Measurements from ENCODE around the gene TANK. TPM values are rescaled to one million over a fixed set of nuclear protein-coding genes. Genes with fewer than 3 reads are reported as not detected.

TANK gene
- total RNA-seq, 1 experiment from 2014 or later = 52.5 TPM

DNA sequence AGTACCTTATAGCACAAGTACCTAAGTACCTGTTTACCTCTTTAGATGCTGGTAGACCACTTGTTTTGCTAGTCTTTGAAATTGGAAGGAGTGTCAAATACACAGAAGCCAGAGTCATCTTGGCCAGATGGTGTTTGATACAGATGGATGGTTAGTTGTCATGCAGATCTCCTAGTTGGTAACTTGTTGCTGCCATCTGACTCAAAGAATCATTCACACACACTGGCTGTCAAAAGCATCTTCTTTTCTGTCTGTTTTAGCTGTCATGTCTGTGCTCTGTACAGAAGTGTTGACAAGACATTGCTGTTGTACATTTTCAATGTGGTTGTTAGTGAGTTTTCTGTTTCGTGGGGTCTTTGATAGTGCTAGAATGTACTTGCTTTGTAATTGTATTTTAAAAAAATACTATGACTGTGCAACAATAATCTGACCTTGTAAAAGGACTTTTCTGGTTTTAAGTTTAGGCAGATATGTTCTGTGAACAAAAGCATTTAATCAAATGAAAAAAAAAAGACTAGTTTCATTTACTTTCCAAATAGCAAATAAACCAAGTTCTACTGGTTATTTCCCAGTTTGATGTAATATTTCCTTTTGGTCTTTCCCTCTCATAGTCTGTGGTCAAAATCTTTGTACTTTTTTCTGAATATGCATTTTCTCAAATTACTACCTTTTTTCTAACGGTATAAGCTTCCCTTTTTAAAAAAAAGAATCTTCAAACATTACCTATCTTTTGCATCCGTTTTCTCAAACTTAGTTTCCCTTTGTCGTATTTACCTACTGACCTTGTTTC, 39.9 kb downstream of the TANK start:
- intact Hi-C loops (cut with micrococcal nuclease) = no loop called here
- Histone ChIP-seq H4K20me1 (ENCODE audit: insufficient read depth) (no peaks in the 10 kb centered on the region), H3K4me3 (replicated peaks in 1 of 2; ENCODE audit: low read depth in 1 of 2, low read length in 2 of 2) (no peak overlapping the region), H3K36me3 (ENCODE audit: control insufficient read depth in 1 of 2, insufficient read depth in 2 of 2, low read length in 2 of 2) (peaks cover 8 to 16% of the 10 kb centered on the region in 2 experiments; a peak in 3 of 4 replicates), H3K9ac (ENCODE audit: low read length) (no peak overlapping the region), H2AFZ (ENCODE audit: low read depth, low read length, poor library complexity, severe bottlenecking) (no peak overlapping the region), H3K27me3 (ENCODE audit: insufficient read depth, low read length) (no peaks in the 10 kb centered on the region), H3K9me2 (ENCODE audit: insufficient read depth) (no peaks in the 10 kb centered on the region), H3K4me2 (ENCODE audit: low read length) (no peak overlapping the region), H3K27ac (ENCODE audit: low read depth, low read length) (no peak overlapping the region), H3K9me3 (ENCODE audit: control insufficient read depth in 1 of 2, insufficient read depth in 1 of 2, low read depth in 1 of 2, low read length in 2 of 2) (no peaks in the 10 kb centered on the region), H3K79me2 (ENCODE audit: insufficient read depth, low read length) (peaks cover 73% of the 10 kb centered on the region), H3K4me1 (ENCODE audit: control insufficient read depth in 1 of 2, insufficient read depth in 2 of 2, low read length in 2 of 2) (no peaks in the 10 kb centered on the region)
- DNase-seq (ENCODE audit: low read depth, low spot score) (no peak), ATAC-seq (no peak)
- ChIA-PET RAD21 (ENCODE audit: low non-redundant PET in 1 of 2, low total read pairs in 2 of 2, uncharacterized antibody in 2 of 2, unreplicated experiment in 2 of 2) (no interaction called here), POLR2A (no interaction called here), CTCF (interaction anchor here (0.9 kb wide), 1 partner anchor 51 kb away, joined by 3 read pairs; no protein-coding TSS in a partner anchor)
- no peak for TF ChIP-seq SRF (IDR thresholded peaks at IDR 0.05; ENCODE audit: low read depth)
- TF ChIP-seq SIN3A (IDR thresholded peaks at IDR 0.05; ENCODE audit: low read depth) = no peak
- TF ChIP-seq ATF3 (IDR thresholded peaks at IDR 0.05) = no peak
- TF ChIP-seq ELF1 (IDR thresholded peaks at IDR 0.05; ENCODE audit: borderline replicate concordance, low read depth) = no peak
- no peak for TF ChIP-seq ZFX (IDR thresholded peaks at IDR 0.05)
- no peak for TF ChIP-seq REST (IDR thresholded peaks at IDR 0.05; ENCODE audit: low read depth)
- no peak for TF ChIP-seq TCF7L2 (IDR thresholded peaks at IDR 0.05; ENCODE audit: borderline replicate concordance, extremely low read depth, insufficient read depth, insufficient read length)
- no peak for TF ChIP-seq POLR2AphosphoS5 (IDR thresholded peaks at IDR 0.05; ENCODE audit: low read depth, low read length)
- no peak for TF ChIP-seq CEBPB (IDR thresholded peaks at IDR 0.05; ENCODE audit: low read depth)
- TF ChIP-seq CBX3 (IDR thresholded peaks at IDR 0.05; ENCODE audit: low read depth) = no peak
- TF ChIP-seq JUND (IDR thresholded peaks at IDR 0.05) = no peak
- no TSS peak for BruUV-seq (replicated peaks)

Measured in HCT116 (cell line).